K562 (cell line): ENCODE measurements around the gene GTF2H4. TPM values are rescaled to one million over a fixed set of nuclear protein-coding genes. Genes with fewer than 3 reads are reported as not detected.

ENCODE experiments used
- ATAC-seq: fragments of 200-7000 bp; cut with Tn5 transposase; 3 replicates; pipeline ENCODE4 v1.9.1; 2020; ENCODE audit warnings: moderate library complexity
- BruUV-seq: library from RNA; stranded (reverse); fragments of 400-500 nt; replicated peaks from 2 replicates; lab custom pipeline; 2021; lab: Mats Ljungman, UMichigan
- CTCF ChIA-PET: fragments of 300-600 bp; formaldehyde crosslinking; extraction: SDS; loops from one replicate; lab custom pipeline; 2021; ENCODE audit warnings: low intra/inter-chr PET ratio; lab: Yijun Ruan, JAX
- POLR2A ChIA-PET: fragments of 300-600, 350-650 bp; sonication (Branson Sonifier 250); formaldehyde crosslinking; extraction: SDS; loops from one replicate; lab custom pipeline; 2021; ENCODE audit warnings: antibody characterized with exemption, inconsistent platforms; lab: Yijun Ruan, JAX
- DNase-seq, 4 experiments: peaks; one replicate each; pipeline versions ENCODE4 v3.0.0 to v3.0.0-alpha.2; 2011 to 2018; ENCODE audit warnings: low spot score in 3 of 4, mixed read lengths in 3 of 4; ENCODE audit errors: extremely low read depth in 1 of 4
- FAIRE-seq: peaks from 2 replicates; lab custom pipeline; 2011; peaks lifted over from hg19 to GRCh38; lab: Jason Lieb, UNC
- H2AFZ ChIP-seq: 2 replicates; pipeline ENCODE4 v1.6.0; 2011; ENCODE audit warnings: low read depth, low read length, control low read depth, inconsistent platforms
- H3K27ac ChIP-seq: fragments of 200-600 bp; 3 replicates; pipeline ENCODE4 v1.8.0; 2011; ENCODE audit warnings: low read depth, mild to moderate bottlenecking, control low read depth, inconsistent platforms, low read length, moderate library complexity, mixed read lengths; ENCODE audit errors: extremely low read depth
- H3K27me3 ChIP-seq, 2 experiments: fragments of 300-600 bp in 1 of 2; 2 replicates in 1 of 2; 3 replicates in 1 of 2; pipeline versions ENCODE4 v1.6.0 to v1.8.0; 2011; ENCODE audit warnings: inconsistent platforms in 2 of 2, low read length in 2 of 2, mild to moderate bottlenecking in 1 of 2, mixed read lengths in 1 of 2, moderate library complexity in 1 of 2; ENCODE audit not compliant: control insufficient read depth in 2 of 2, insufficient read depth in 2 of 2
- H3K36me3 ChIP-seq: fragments of 300-600 bp; 3 replicates; pipeline ENCODE4 v1.8.0; 2011; ENCODE audit warnings: mild to moderate bottlenecking, low read length, inconsistent platforms; ENCODE audit not compliant: control insufficient read depth, insufficient read depth
- H3K4me1 ChIP-seq, 2 experiments: fragments of 200-600 bp in 1 of 2; replicated peaks in 1 of 2; 2 replicates in 1 of 2; 3 replicates in 1 of 2; pipeline versions ENCODE4 v1.5.1 to v1.8.0; 2011; ENCODE audit warnings: inconsistent platforms in 2 of 2, low read length in 2 of 2, mild to moderate bottlenecking in 1 of 2, mixed read lengths in 1 of 2, moderate library complexity in 1 of 2; ENCODE audit not compliant: control insufficient read depth in 2 of 2, insufficient read depth in 2 of 2
- H3K4me2 ChIP-seq: 2 replicates; pipeline ENCODE4 v1.6.1; 2011; ENCODE audit warnings: low read length, control low read depth, inconsistent platforms, mixed read lengths; ENCODE audit not compliant: insufficient read depth
- H3K4me3 ChIP-seq: fragments of 200-600 bp; sonication (generic), shearing (Covaris generic); 2 replicates; pipeline ENCODE4 v1.5.1; 2016; ENCODE audit warnings: control low read depth, inconsistent platforms
- H3K79me2 ChIP-seq: fragments of 200-600 bp; 3 replicates; pipeline ENCODE4 v1.8.0; 2011; ENCODE audit warnings: low read length, inconsistent platforms; ENCODE audit not compliant: control insufficient read depth, insufficient read depth
- H3K9ac ChIP-seq, 2 experiments: 2 replicates each; pipeline versions ENCODE4 v1.6.0 to v1.6.1; 2011; ENCODE audit warnings: low read depth in 2 of 2, low read length in 2 of 2, control low read depth in 1 of 2, inconsistent platforms in 1 of 2, mild to moderate bottlenecking in 1 of 2, mixed read lengths in 1 of 2; ENCODE audit not compliant: insufficient read depth in 1 of 2
- H3K9me1 ChIP-seq: one replicate; pipeline ENCODE4 v1.6.0; 2011; ENCODE audit warnings: inconsistent platforms, mild to moderate bottlenecking, low read length, moderate library complexity; ENCODE audit not compliant: control insufficient read depth, insufficient read depth
- H3K9me3 ChIP-seq: replicated peaks from 2 replicates; pipeline ENCODE4 v1.5.1; 2011; ENCODE audit warnings: low read depth, low read length, inconsistent platforms; ENCODE audit not compliant: control insufficient read depth, insufficient read depth
- H4K20me1 ChIP-seq: replicated peaks from 2 replicates; pipeline ENCODE4 v1.6.1; 2011; ENCODE audit warnings: low read length, inconsistent platforms, mixed read lengths; ENCODE audit not compliant: control insufficient read depth, insufficient read depth
- ASH1L ChIP-seq: fragments of 450-650 bp; IDR thresholded peaks from 2 replicates; pipeline ENCODE4 v1.6.1; 2018; ENCODE audit warnings: borderline replicate concordance, mild to moderate bottlenecking, low read depth; ENCODE audit not compliant: partially characterized antibody
- BHLHE40 ChIP-seq: IDR thresholded peaks from 2 replicates; pipeline ENCODE4 v1.6.1; 2011; ENCODE audit warnings: low read length, improper control_type of control experiment
- DNMT1 ChIP-seq: fragments of 450-650 bp; IDR thresholded peaks from 2 replicates; pipeline ENCODE4 v1.6.1; 2016; ENCODE audit warnings: antibody characterized with exemption, mild to moderate bottlenecking
- GTF2E2 ChIP-seq: fragments of 200-800 bp; sonication (Bioruptor generic); IDR thresholded peaks from 2 replicates; pipeline ENCODE4 v1.6.1; 2016; ENCODE audit warnings: missing genetic modification characterization, missing compliant biosample characterization
- HEY1 ChIP-seq: fragments of 250-450 bp; sonication (Bioruptor Pico); IDR thresholded peaks from 2 replicates; pipeline ENCODE4 v1.5.0; 2020; ENCODE audit warnings: mild to moderate bottlenecking, moderate library complexity, borderline replicate concordance
- JUND ChIP-seq, 2 experiments: IDR thresholded peaks; 2 replicates in 1 of 2; 3 replicates in 1 of 2; pipeline ENCODE4 v1.6.1; 2011; ENCODE audit warnings: borderline replicate concordance in 2 of 2, low read depth in 2 of 2, low read length in 2 of 2, improper control_type of control experiment in 1 of 2, missing biosample characterization in 1 of 2, missing genetic modification characterization in 1 of 2, missing genetic modification reagents in 1 of 2
- POLR2A ChIP-seq: fragments of 450-650 bp; conservative IDR thresholded peaks from 2 replicates; pipeline ENCODE4 v1.6.1; 2016
- POLR2H ChIP-seq: IDR thresholded peaks from 2 replicates; pipeline ENCODE4 v1.6.1; 2016; ENCODE audit warnings: missing genetic modification characterization, low read depth, mild to moderate bottlenecking, control low read depth, missing compliant biosample characterization, moderate library complexity
- RBFOX2 ChIP-seq: fragments of 200-400 bp; formaldehyde crosslinking; IDR thresholded peaks from 2 replicates; pipeline ENCODE4 v1.6.1; 2017; ENCODE audit warnings: low read depth, mild to moderate bottlenecking, low read length, moderate library complexity
- SRSF1 ChIP-seq: fragments of 200-400 bp; formaldehyde crosslinking; IDR thresholded peaks from 2 replicates; pipeline ENCODE4 v1.6.1; 2017; ENCODE audit warnings: mild to moderate bottlenecking, low read depth, low read length, moderate library complexity
- SRSF3 ChIP-seq: fragments of 200-400 bp; formaldehyde crosslinking; IDR thresholded peaks from 2 replicates; pipeline ENCODE4 v1.6.1; 2016; ENCODE audit warnings: mild to moderate bottlenecking, low read length, moderate library complexity; ENCODE audit not compliant: insufficient read depth
- ZNF766 ChIP-seq: fragments of 200-800 bp; sonication (Bioruptor generic); conservative IDR thresholded peaks from 2 replicates; pipeline ENCODE4 v1.6.1; 2016; ENCODE audit warnings: missing genetic modification characterization, missing compliant biosample characterization
- WGBS: fragments of 100-300 bp; shearing (Covaris generic); methylation state at CpG from one replicate; pipeline ENCODE4 v1.1.6; 2016; ENCODE audit warnings: low coverage, mixed read lengths; ENCODE audit not compliant: insufficient coverage; ENCODE audit errors: missing lambda C conversion rate; 5-methylcytosine and 5-hydroxymethylcytosine counted together
- in situ Hi-C: fragments of 300-500 bp; cut with MboI; formaldehyde crosslinking; loops from 4 replicates; pipeline ENCODE4 v1.15.0; 2018; ENCODE audit warnings: inconsistent platforms, mixed read lengths
- intact Hi-C: fragments of 100-400 bp; cut with micrococcal nuclease; formaldehyde crosslinking; loops from 2 replicates; pipeline ENCODE4 v1.14.2; 2022
- polyA plus RNA-seq, 8 experiments: library from polyadenylated mRNA; depleted of rRNA in 4 of 8; stranded (reverse) in 5 of 8; unstranded in 3 of 8; fragments of >200 nt; fragmentation: Nextera tagmentation in 2 of 8; fragmentation: Illumina TruSeq in 1 of 8; extraction: Ambion mirVana in 2 of 8; extraction: Trizol in 1 of 8; gene quantifications; 2 replicates each; pipeline versions ENCODE4 v1.2.1 to v1.2.3, GENCODE V29; 2011 to 2014; ENCODE audit warnings: inconsistent platforms in 1 of 8, missing spikeins in 1 of 8
- total RNA-seq, 7 experiments: library from RNA; depleted of rRNA in 6 of 7; stranded (reverse); fragments of >200 nt in 6 of 7; fragmentation: Illumina TruSeq in 2 of 7; extraction: Trizol in 2 of 7; gene quantifications; 2 replicates each; pipeline versions ENCODE4 v1.2.1 to v1.2.3, GENCODE V29; 2011 to 2021; ENCODE audit warnings: low replicate concordance in 1 of 7
- TF ChIP-seq, protein P1 (sequence below): sonication (generic); IDR thresholded peaks from 2 replicates; pipeline ENCODE4 v1.6.1; 2016

Gene GTF2H4
- total and polyA plus RNA-seq, 9 of the 15 experiments (the other 6 are each of a cell fraction or from before 2014, with no cell fraction given), result 3.6 to 86.1 (median 39.6) TPM

DNA sequence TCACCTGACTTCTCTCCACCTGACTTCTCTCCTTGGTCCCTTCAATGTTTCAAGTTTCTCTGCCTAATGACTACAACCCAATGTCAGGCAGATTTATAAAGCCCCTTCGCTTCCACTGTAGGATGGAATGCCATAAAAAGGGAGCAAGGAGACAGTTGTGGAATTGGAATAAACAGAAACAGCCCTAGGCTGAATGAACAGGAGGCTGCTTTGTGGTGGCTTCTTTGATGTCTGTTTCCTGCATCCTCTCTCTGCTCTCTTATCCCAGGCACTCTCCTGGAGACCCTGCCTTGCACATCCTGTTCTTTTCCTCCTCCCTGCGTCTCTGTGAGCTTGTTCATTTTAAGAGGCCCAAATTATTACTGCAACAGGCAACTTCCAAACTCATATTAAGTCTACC, 49.7 kb downstream of the GTF2H4 start:
- ChIA-PET POLR2A (no interaction called here), CTCF (no interaction called here)
- no peak for FAIRE-seq
- no peak for ATAC-seq
- peaks cover 31 to 58% of the 10 kb centered on the region in 2 experiments; a peak in 4 of 5 replicates for H3K27me3 ChIP-seq
- no peaks in the 10 kb centered on the region for H3K79me2 ChIP-seq
- intact Hi-C loops, result no loop called here
- H3K36me3 ChIP-seq, result no peaks in the 10 kb centered on the region
- WGBS, result 5% methylated on average over 2 of the region's 2 CpGs
- H3K4me2 ChIP-seq, result no peak overlapping the region
- no peak overlapping the region for H3K4me3 ChIP-seq
- H3K4me1 ChIP-seq, result peaks cover 8 to 15% of the 10 kb centered on the region in 2 experiments
- no peak for TF ChIP-seq DNMT1
- TF ChIP-seq JUND (IDR thresholded peaks at IDR 0.05; ENCODE audit: borderline replicate concordance, low read depth, low read length), result no peak
- no peak for TF ChIP-seq JUND (tag; IDR thresholded peaks at IDR 0.05; ENCODE audit: borderline replicate concordance, low read depth, low read length)
- TF ChIP-seq RBFOX2, result no peak
- TF ChIP-seq SRSF3, result no peak
- no peak for TF ChIP-seq GTF2E2 (tag)
- TF ChIP-seq ASH1L, result no peak
- no peak for TF ChIP-seq POLR2H (tag)
- TF ChIP-seq SRSF1, result no peak
- no peak for TF ChIP-seq BHLHE40
- TF ChIP-seq, protein P1, sequence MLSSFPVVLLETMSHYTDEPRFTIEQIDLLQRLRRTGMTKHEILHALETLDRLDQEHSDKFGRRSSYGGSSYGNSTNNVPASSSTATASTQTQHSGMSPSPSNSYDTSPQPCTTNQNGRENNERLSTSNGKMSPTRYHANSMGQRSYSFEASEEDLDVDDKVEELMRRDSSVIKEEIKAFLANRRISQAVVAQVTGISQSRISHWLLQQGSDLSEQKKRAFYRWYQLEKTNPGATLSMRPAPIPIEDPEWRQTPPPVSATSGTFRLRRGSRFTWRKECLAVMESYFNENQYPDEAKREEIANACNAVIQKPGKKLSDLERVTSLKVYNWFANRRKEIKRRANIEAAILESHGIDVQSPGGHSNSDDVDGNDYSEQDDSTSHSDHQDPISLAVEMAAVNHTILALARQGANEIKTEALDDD, result no peak
- TF ChIP-seq POLR2A, result no peak
- no peak for TF ChIP-seq HEY1 (CRISPR knock-in tag)
- no peak for TF ChIP-seq ZNF766
- TF ChIP-seq, all 486 proteins: peak for 0
- Histone ChIP-seq H4K20me1 (no peaks in the 10 kb centered on the region), H3K9me3 (no peaks in the 10 kb centered on the region), H2AFZ (no peak overlapping the region), H3K9me1 (no peaks in the 10 kb centered on the region), H3K27ac (no peak overlapping the region), H3K9ac (no peak overlapping the region)
- no TSS peak for BruUV-seq
- in situ Hi-C loops, result no loop called here
- no peak for DNase-seq
